SK-N-MC (cell line): ENCODE measurements around the gene PCDHGB1.
"Not testable (repeated sequence)": the region's sequence is repeated elsewhere in the genome, so short reads cannot be mapped to it uniquely, and the experiment has no call there.

Source experiments
- EZH2 ChIP-seq: fragments of 200-600 bp; sonication (generic); IDR thresholded peaks from one replicate; pipeline ENCODE4 v1.6.1; 2017; ENCODE audit warnings: antibody characterized with exemption
- POLR2AphosphoS5 ChIP-seq: IDR thresholded peaks from 2 replicates; pipeline ENCODE4 v1.6.1; 2012; ENCODE audit warnings: mild to moderate bottlenecking, low read depth, low read length, borderline replicate concordance

GRCh38 chr5:141340781-141341354, 9.0 kb upstream of the PCDHGB1 start:
- not testable (repeated sequence) for TF ChIP-seq EZH2, POLR2AphosphoS5
